Loucy (cell line): ENCODE data around the gene CNTRL.

Source experiments
- H2AFZ ChIP-seq: fragments of 200-600 bp; sonication (generic); 2 replicates; pipeline ENCODE4 v1.6.0; 2016; ENCODE audit warnings: antibody characterized with exemption, mild to moderate bottlenecking, low read length, moderate library complexity
- H3F3A ChIP-seq: fragments of 200-600 bp; 2 replicates; pipeline ENCODE4 v1.6.0; 2016; ENCODE audit warnings: antibody characterized with exemption, low read depth, mild to moderate bottlenecking
- H3K27me3 ChIP-seq: fragments of 200-600 bp; sonication (generic); 2 replicates; pipeline ENCODE4 v1.6.1; 2014; ENCODE audit warnings: low read length, mild to moderate bottlenecking; ENCODE audit not compliant: insufficient read depth, poor library complexity, severe bottlenecking
- H3K36me3 ChIP-seq: fragments of 200-600 bp; sonication (generic); 2 replicates; pipeline ENCODE4 v1.6.1; 2016; ENCODE audit warnings: low read length; ENCODE audit not compliant: insufficient read depth
- H3K4me1 ChIP-seq: fragments of 200-600 bp; sonication (generic); 2 replicates; pipeline ENCODE4 v1.5.1; 2014; ENCODE audit warnings: low read length, mild to moderate bottlenecking; ENCODE audit not compliant: insufficient read depth, poor library complexity, severe bottlenecking
- H3K4me2 ChIP-seq: fragments of 200-600 bp; sonication (generic); 2 replicates; pipeline ENCODE4 v1.6.0; 2014; ENCODE audit warnings: antibody characterized with exemption, low read length, low read depth, mild to moderate bottlenecking; ENCODE audit not compliant: poor library complexity, severe bottlenecking
- H3K4me3 ChIP-seq: fragments of 200-600 bp; sonication (generic); 2 replicates; pipeline ENCODE4 v1.5.1; 2014; ENCODE audit warnings: low read length, mild to moderate bottlenecking, mixed read lengths; ENCODE audit not compliant: poor library complexity, severe bottlenecking
- H3K79me2 ChIP-seq: fragments of 200-600 bp; sonication (generic); 2 replicates; pipeline ENCODE4 v1.6.1; 2014; ENCODE audit warnings: low read length; ENCODE audit not compliant: insufficient read depth
- H3K9ac ChIP-seq: fragments of 200-600 bp; sonication (generic); 2 replicates; pipeline ENCODE4 v1.6.0; 2014; ENCODE audit warnings: mild to moderate bottlenecking, low read depth, low read length, moderate library complexity; ENCODE audit not compliant: poor library complexity, severe bottlenecking
- H3K9me2 ChIP-seq: fragments of 200-600 bp; sonication (generic); replicated peaks from 2 replicates; pipeline ENCODE4 v1.6.1; 2016; ENCODE audit warnings: low read depth, low read length, mixed read lengths
- H3K9me3 ChIP-seq: fragments of 200-600 bp; sonication (generic); 2 replicates; pipeline ENCODE4 v1.6.1; 2014; ENCODE audit warnings: mild to moderate bottlenecking, antibody characterized with exemption, low read length, low read depth; ENCODE audit not compliant: insufficient read depth
- H4K20me1 ChIP-seq: fragments of 200-600 bp; sonication (generic); 2 replicates; pipeline ENCODE4 v1.6.0; 2014; ENCODE audit warnings: antibody characterized with exemption, low read length, mild to moderate bottlenecking; ENCODE audit not compliant: insufficient read depth, poor library complexity, severe bottlenecking
- CTCF ChIP-seq: fragments of 200-600 bp; sonication (generic); conservative IDR thresholded peaks from 2 replicates; pipeline ENCODE4 v1.5.1; 2014; ENCODE audit warnings: mild to moderate bottlenecking, antibody characterized with exemption, low read length
- EZH2phosphoT487 ChIP-seq: fragments of 200-600 bp; IDR thresholded peaks from 2 replicates; pipeline ENCODE4 v1.6.1; 2018; ENCODE audit warnings: antibody characterized with exemption, mild to moderate bottlenecking, moderate library complexity, borderline replicate concordance

CNTRL gene

GRCh38 chr9:121105531-121105930 lies 30.8 kb downstream of the CNTRL start:
- Histone ChIP-seq H3K4me2 (peak overlapping the region; percentile 2), H3K9me3 (no peaks in the 10 kb centered on the region), H3K27me3 (no peaks in the 10 kb centered on the region), H3K9me2 (no peaks in the 10 kb centered on the region), H3K79me2 (peaks cover 8% of the 10 kb centered on the region; the same call in 1 of the 2 replicates), H3K36me3 (no peaks in the 10 kb centered on the region; the same call in 1 of the 2 replicates), H3K4me1 (peaks cover 56% of the 10 kb centered on the region), H3F3A (peaks cover 16% of the 10 kb centered on the region), H4K20me1 (no peaks in the 10 kb centered on the region), H3K4me3 (no peak overlapping the region), H3K9ac (no peak overlapping the region), H2AFZ (no peak overlapping the region)
- TF ChIP-seq CTCF: no peak
- no peak for TF ChIP-seq EZH2phosphoT487

- Histone ChIP-seq H2AFZ (no peak overlapping the region), H3K4me1 (peaks cover 56% of the 10 kb centered on the region), H3K9ac (peak overlapping the region; percentile 56), H3K4me2 (peak overlapping the region; percentile 77), H3K79me2 (peaks cover 17% of the 10 kb centered on the region; the same call in 1 of the 2 replicates), H3K4me3 (peak overlapping the region; percentile 62), H3K27me3 (no peaks in the 10 kb centered on the region), H3K9me2 (no peaks in the 10 kb centered on the region), H4K20me1 (no peaks in the 10 kb centered on the region), H3K9me3 (no peaks in the 10 kb centered on the region), H3F3A (peaks cover 16% of the 10 kb centered on the region), H3K36me3 (peaks cover 3% of the 10 kb centered on the region)
- TF ChIP-seq CTCF: peak; percentile 61
- no peak for TF ChIP-seq EZH2phosphoT487
Observed at GRCh38 chr9:121107029-121107428, 32.3 kb downstream of the CNTRL start.

GRCh38 chr9:121107881-121108280 lies 33.1 kb downstream of the CNTRL start:
- peak overlapping the region; percentile 56 for H3K9ac ChIP-seq
- TF ChIP-seq EZH2phosphoT487 (no peak), CTCF (no peak)
- H3F3A ChIP-seq: peaks cover 16% of the 10 kb centered on the region
- H3K4me2 ChIP-seq: peak overlapping the region; percentile 77
- no peaks in the 10 kb centered on the region for H3K9me3 ChIP-seq
- H3K27me3 ChIP-seq: no peaks in the 10 kb centered on the region
- peaks cover 22% of the 10 kb centered on the region; the same call in 1 of the 2 replicates for H3K79me2 ChIP-seq
- peaks cover 56% of the 10 kb centered on the region for H3K4me1 ChIP-seq
- H3K4me3 ChIP-seq: peak overlapping the region; percentile 62
- H3K9me2 ChIP-seq: no peaks in the 10 kb centered on the region
- no peaks in the 10 kb centered on the region for H4K20me1 ChIP-seq
- H2AFZ ChIP-seq: no peak overlapping the region
- peaks cover 10% of the 10 kb centered on the region for H3K36me3 ChIP-seq
